ENCODE results near the gene AKR1C3.
"Not testable (repeated sequence)": the region's sequence is repeated elsewhere in the genome, so short reads cannot be mapped to it uniquely, and the experiment has no call there.

The AKR1C3 gene

DNA sequence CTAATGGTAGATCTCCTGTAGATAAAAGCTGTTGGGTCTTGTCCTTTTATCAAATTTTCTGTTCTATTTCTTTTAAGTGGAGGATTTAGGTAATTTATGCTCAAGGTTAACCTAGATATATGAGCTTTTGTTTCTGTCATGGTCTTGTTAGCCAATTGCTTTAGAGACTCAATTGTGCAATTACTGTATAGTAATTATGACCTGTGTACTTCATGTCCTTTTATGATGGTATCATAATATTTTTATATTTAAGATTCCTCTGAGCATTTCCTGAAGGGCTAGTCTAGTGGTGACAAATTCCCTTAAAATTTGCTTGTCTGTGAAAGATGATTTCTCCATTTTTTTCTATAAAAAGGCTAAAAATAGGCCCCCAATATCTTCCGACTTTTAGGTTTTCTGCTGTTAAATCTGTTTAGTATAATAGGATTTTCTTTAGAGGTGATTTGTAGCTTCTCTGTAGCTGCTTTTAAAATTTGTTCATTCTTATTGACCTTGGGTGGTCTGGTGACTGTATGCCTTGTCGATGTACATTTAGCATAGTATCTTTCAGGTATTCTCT, 5.4 kb upstream of the AKR1C3 start:
- DNase-seq (ENCODE audit: insufficient read length, low spot score) (no peak), FAIRE-seq (no peak)

DNA sequence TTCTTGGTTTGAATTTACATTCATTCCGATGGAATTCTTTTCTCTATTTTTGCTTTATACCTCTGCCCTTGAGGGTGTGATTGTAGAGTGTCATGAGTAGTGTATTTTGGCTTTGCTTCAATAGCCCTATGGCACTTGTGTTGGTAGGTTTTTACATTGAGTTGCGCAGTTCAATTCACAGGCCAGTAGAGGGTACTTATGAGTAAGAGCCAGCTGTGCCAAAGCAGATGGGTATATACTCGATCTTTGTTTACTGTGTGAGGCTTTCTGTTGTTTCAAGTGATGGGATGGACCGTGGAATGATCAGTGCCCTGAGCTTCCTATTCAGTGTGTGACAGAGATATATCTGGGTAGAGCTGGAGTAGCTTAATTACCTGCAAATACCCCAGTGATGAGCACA, 4.3 kb upstream of the AKR1C3 start:
- no peak for DNase-seq (ENCODE audit: insufficient read length, low spot score)

DNA sequence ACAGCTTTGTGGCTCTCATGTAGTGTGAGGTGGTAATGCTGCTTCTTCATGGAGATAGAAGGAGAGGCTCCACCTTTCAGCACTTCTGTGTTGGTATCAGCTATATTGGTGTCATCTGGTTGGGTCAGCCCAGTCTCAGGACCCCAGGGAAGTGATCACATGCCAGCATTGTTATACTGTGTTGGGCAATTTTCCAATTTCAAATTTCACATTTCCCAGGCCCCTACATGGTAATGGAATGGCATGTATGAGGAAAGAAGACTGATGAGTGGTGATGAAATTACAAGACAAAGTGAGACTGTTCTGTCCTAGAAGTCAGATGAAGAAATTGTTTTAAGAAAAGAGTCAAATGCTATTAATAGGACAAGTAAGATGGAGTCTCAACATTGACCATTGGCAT, 3.7 kb upstream of the AKR1C3 start:
- FAIRE-seq (no peak), DNase-seq (ENCODE audit: insufficient read length, low spot score) (no peak)

More for the DNA sequence above, 4.3 kb upstream of the AKR1C3 start:
- FAIRE-seq: no peak

GRCh38 chr10:5091196-5091595, 3.0 kb upstream of the AKR1C3 start:
- FAIRE-seq (no peak), DNase-seq (ENCODE audit: insufficient read length, low spot score) (no peak)

DNA sequence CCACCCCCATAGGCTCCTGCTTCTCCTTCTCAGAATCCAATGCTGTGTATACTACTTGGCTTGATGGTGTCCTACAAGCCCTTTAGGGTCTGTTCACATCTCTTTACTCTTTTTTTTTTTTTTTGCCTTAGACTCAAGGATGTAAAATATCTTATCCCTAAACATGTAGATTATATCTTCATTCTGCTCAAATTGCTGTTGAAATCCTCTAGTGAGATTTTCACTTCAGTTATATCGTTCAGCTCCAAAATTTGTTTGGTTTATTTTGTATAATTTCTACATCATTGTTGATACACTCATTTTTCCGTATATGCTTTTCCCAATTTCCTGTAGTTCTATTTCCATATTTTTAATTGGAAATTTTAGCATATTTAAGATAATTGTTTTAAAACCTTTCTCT, 1.8 kb upstream of the AKR1C3 start:
- DNase-seq (ENCODE audit: insufficient read length, low spot score): no peak
- no peak for FAIRE-seq

DNA sequence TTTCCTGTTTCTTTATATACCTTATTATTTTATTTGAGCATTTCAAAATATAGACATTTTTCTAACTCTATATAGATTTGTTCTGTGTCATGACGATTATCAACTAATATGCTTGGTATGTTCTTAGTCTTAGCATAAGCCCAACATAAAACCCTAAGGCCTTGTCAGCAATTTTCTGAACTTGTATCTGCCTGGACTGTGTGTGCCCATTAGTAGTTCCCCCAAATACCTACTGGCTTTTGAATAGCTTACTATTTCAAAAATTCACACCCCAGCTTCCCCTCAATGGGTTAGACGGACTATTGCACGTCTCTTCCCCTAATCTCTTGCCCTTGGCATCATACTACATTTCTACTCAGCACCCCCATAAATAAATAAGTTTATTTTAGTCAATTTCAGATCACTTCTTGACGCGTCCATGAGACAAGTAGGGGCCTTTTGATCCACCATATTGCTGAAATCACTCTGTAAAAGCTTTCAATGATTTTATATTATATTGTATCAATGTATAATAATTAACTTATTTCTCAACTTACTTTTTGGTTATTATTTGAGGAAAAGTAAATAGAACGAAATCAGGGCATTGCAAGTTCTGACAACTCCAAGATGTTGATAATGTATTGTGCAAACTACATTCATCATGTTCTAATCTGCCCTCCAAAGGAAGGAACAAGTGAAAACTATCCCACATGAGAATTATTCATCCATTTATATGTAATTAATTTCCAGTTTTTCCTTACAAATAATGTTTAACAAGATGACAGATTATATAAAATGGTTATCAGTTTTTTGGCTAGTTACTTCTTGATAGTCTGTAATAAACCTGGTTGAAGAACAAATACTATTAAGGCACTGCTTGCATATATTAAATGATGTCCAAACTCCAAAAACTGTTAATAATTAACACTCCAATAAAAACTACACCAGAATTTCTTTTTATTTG, 1.1 kb upstream of the AKR1C3 start:
- FAIRE-seq: no peak
- DNase-seq (ENCODE audit: insufficient read length, low spot score): no peak

- no peak for FAIRE-seq
- no peak for DNase-seq (ENCODE audit: insufficient read length, low spot score)
Measured at GRCh38 chr10:5095687-5096086, 1.5 kb downstream of the AKR1C3 start.

- no peak for FAIRE-seq
Measured at GRCh38 chr10:5096108-5096507, 1.9 kb downstream of the AKR1C3 start.

GRCh38 chr10:5102479-5102878, 8.3 kb downstream of the AKR1C3 start:
- not testable (repeated sequence) for FAIRE-seq; DNase-seq (ENCODE audit: insufficient read length, low spot score)

More at GRCh38 chr10:5096108-5096507, 1.9 kb downstream of the AKR1C3 start:
- DNase-seq (ENCODE audit: insufficient read length, low spot score): no peak

- DNase-seq (ENCODE audit: insufficient read length, low spot score) (no peak), FAIRE-seq (no peak)
Measured at GRCh38 chr10:5103481-5103880, 9.3 kb downstream of the AKR1C3 start.

GRCh38 chr10:5105626-5106025, 11.4 kb downstream of the AKR1C3 start:
- FAIRE-seq (no peak), DNase-seq (ENCODE audit: insufficient read length, low spot score) (no peak)

GRCh38 chr10:5106553-5106952, 12.3 kb downstream of the AKR1C3 start:
- no peak for FAIRE-seq

DNA sequence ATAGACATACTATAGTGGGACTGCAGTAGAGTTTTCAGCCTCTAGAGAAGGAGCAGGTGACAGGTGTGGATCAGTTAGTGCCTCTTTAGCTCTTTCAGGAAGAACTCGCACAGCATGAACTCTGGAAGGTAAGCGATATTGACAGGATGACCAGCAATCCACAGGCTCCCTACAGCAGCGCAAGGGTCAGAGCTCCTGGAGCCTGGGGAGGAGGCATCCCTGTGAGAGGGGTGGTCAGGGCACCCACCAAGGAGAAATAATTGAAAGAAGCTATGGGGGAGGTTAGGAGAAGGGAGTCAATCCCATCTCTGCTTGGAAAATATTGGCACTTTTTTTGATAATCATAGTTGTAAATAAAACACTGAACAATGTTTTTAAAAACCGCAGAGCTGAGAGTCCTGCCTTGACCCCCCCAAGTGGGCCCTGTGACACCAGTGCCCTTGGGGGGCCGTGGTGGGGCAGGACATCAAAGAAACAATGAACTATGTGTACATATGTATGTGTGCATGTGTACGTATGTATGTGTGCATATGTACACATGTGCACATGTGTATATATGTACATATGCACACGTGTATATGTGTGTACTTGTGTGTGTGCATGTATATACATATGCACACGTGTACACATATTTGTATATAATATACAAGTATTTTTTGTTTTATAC, 13.8 kb downstream of the AKR1C3 start:
- no peak for DNase-seq (ENCODE audit: insufficient read length, low spot score)
- no peak for FAIRE-seq

More at GRCh38 chr10:5106553-5106952, 12.3 kb downstream of the AKR1C3 start:
- no peak for DNase-seq (ENCODE audit: insufficient read length, low spot score)

GRCh38 chr10:5108658-5109416, 14.6 kb downstream of the AKR1C3 start:
- DNase-seq (ENCODE audit: insufficient read length, low spot score) (no peak), FAIRE-seq (no peak)

- FAIRE-seq; DNase-seq (ENCODE audit: insufficient read length, low spot score): not testable (repeated sequence)
Measured at GRCh38 chr10:5109861-5110260, 15.6 kb downstream of the AKR1C3 start.

GRCh38 chr10:5116621-5117020, 22.4 kb downstream of the AKR1C3 start:
- FAIRE-seq: no peak

DNA sequence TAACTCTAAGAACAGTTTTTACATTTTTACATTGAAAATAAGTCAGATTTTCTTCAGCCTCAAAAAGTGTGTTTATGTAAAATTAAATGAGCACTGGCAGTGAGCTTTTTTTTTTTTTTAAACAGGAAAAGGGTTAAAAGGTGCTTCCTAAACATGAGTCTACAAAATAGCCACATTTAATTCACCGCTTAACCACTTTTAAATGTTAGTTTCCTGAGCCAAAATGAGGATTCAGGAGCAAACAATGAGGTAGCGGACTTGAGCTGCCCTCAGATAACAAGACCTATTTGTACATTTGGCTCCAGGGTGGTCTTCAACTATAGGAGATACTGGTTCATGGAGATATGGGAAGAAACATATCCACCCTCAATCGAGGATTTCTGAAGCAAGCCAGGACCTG, 22.8 kb downstream of the AKR1C3 start:
- no peak for FAIRE-seq
- no peak for DNase-seq (ENCODE audit: insufficient read length, low spot score)

More at GRCh38 chr10:5116621-5117020, 22.4 kb downstream of the AKR1C3 start:
- no peak for DNase-seq (ENCODE audit: insufficient read length, low spot score)

DNA sequence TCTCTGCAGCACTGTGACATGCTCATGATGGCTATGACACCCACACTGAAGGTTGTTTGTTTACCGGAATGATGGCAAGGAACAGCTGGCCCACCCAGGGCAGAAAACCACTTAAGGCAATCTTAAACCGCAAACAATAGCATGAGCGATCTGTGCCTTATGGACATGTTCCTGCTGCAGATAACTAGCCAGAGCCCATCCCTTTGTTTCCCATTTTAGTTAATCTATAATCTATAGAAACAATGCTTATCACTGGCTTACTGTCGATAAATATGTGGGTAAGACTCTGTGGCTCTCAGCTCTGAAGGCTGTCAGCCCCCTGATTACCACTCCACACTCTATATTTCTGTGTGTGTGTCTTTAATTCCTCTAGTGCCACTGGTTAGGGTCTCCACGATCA, 25.8 kb downstream of the AKR1C3 start:
- not testable (repeated sequence) for DNase-seq (ENCODE audit: insufficient read length, low spot score); FAIRE-seq

GRCh38 chr10:5123886-5124285, 29.7 kb downstream of the AKR1C3 start:
- no peak for DNase-seq (ENCODE audit: insufficient read length, low spot score)
- no peak for FAIRE-seq

GRCh38 chr10:5125315-5126044, 31.3 kb downstream of the AKR1C3 start:
- DNase-seq (ENCODE audit: insufficient read length, low spot score) (no peak), FAIRE-seq (no peak)

Data from HTR-8/SVneo (cell line).